Adrenal gland (tissue), 12 donors: ENCODE data around the gene NOL6. TPM values are rescaled to one million over a fixed set of nuclear protein-coding genes. Genes with fewer than 3 reads are reported as not detected.

Source experiments
- DNase-seq, 7 donors: peaks; one replicate each; pipeline ENCODE4 v3.0.0-alpha.2; 2019 to 2020
- H3K27ac ChIP-seq, 5 donors: fragments of 200-600 bp; sonication (generic) in 4 of 5; 1 replicate in 3 of 5; 2 replicates in 2 of 5; pipeline versions ENCODE4 v1.5.1 to v1.8.0; 2016 to 2020; ENCODE audit warnings: mild to moderate bottlenecking in 1 of 5
- H3K27me3 ChIP-seq: fragments of 200-600 bp; 2 replicates; pipeline ENCODE4 v1.8.0; 2021
- H3K36me3 ChIP-seq, 2 donors: fragments of 200-600 bp; replicated peaks in 1 of 2; 1 replicate in 1 of 2; 2 replicates in 1 of 2; pipeline versions ENCODE4 v1.5.1 to v1.8.0; 2018 to 2022
- H3K4me1 ChIP-seq, 2 donors: fragments of 200-600 bp; replicated peaks in 1 of 2; 1 replicate in 1 of 2; 2 replicates in 1 of 2; pipeline versions ENCODE4 v1.5.1 to v1.8.0; 2018 to 2021
- H3K4me3 ChIP-seq, 4 donors: fragments of 200-600 bp; sonication (generic) in 3 of 4; one replicate each; pipeline ENCODE4 v1.5.1; 2016 to 2018
- H3K9me3 ChIP-seq, 3 donors: fragments of 200-600 bp; sonication (generic) in 1 of 3; replicated peaks in 1 of 3; 1 replicate in 2 of 3; 2 replicates in 1 of 3; pipeline versions ENCODE4 v1.5.1 to v1.8.0; 2016 to 2021
- CTCF ChIP-seq, 6 experiments: fragments of 450-650 bp in 4 of 6; fragments of 200-600 bp in 2 of 6; sonication (generic) in 1 of 6; IDR thresholded peaks; 1 replicate in 5 of 6; 2 replicates in 1 of 6; pipeline versions ENCODE4 v1.5.1 to v1.8.0; 2016 to 2021; ENCODE audit warnings: antibody characterized with exemption in 6 of 6, mild to moderate bottlenecking in 2 of 6, moderate library complexity in 1 of 6
- POLR2A ChIP-seq, 2 donors: fragments of 450-650 bp; IDR thresholded peaks; one replicate each; pipeline ENCODE4 v1.6.1; 2017; ENCODE audit warnings: antibody characterized with exemption in 2 of 2, mild to moderate bottlenecking in 2 of 2, moderate library complexity in 1 of 2
- WGBS, 4 donors: extraction: QIAGEN DNeasy Blood & Tissue Kit in 2 of 4; methylation state at CpG; one replicate each; pipeline versions ENCODE4 v1.1.5 to v1.1.7; 2013 to 2017; 5-methylcytosine and 5-hydroxymethylcytosine counted together
- intact Hi-C, 2 donors: fragments of 100-400 bp; cut with DNase I; formaldehyde crosslinking; loops; one replicate each; pipeline versions ENCODE4 v1.14.1 to v1.15.0; 2022 to 2023
- polyA plus RNA-seq, 3 donors: library from polyadenylated mRNA; stranded (reverse); fragments of 200-250 nt in 2 of 3; fragments of 350-450 nt in 1 of 3; fragmentation: Illumina TruSeq in 1 of 3; extraction: RNeasy Lipid Tissue Mini Kit (QIAGEN cat#74804) in 1 of 3; gene quantifications; one replicate each; pipeline ENCODE4 v1.2.3, GENCODE V29; 2013 to 2014
- total RNA-seq, 9 donors: library from RNA; depleted of rRNA in 4 of 9; stranded (reverse); fragments of >200 nt in 4 of 9; fragments of 120-200 nt in 1 of 9; fragmentation: NEBNext Ultra II Directional in 1 of 9; extraction: Animal tissue kit (Norgen Biotek cat#: 25700) in 1 of 9; gene quantifications; one replicate each; pipeline versions ENCODE4 v1.1.0 to v1.2.4, GENCODE V29; 2013 to 2023
- donor health status: healthy with polysubstance abuse.
- donor health status: Bipolar disorder and iron deficiency.
- donor health status: DM: yes; HTN: yes; CAD: no.
- donor health status: DM: no; HTN: no; CAD: no.
- donor health status: DM: no; HTN: no; CAD: no.
- donor health status: DM: yes; HTN: yes; CAD: no.

NOL6 gene
- total and polyA plus RNA-seq, 12 donors: 17.0 to 45.7 (median 28.9) TPM

DNA sequence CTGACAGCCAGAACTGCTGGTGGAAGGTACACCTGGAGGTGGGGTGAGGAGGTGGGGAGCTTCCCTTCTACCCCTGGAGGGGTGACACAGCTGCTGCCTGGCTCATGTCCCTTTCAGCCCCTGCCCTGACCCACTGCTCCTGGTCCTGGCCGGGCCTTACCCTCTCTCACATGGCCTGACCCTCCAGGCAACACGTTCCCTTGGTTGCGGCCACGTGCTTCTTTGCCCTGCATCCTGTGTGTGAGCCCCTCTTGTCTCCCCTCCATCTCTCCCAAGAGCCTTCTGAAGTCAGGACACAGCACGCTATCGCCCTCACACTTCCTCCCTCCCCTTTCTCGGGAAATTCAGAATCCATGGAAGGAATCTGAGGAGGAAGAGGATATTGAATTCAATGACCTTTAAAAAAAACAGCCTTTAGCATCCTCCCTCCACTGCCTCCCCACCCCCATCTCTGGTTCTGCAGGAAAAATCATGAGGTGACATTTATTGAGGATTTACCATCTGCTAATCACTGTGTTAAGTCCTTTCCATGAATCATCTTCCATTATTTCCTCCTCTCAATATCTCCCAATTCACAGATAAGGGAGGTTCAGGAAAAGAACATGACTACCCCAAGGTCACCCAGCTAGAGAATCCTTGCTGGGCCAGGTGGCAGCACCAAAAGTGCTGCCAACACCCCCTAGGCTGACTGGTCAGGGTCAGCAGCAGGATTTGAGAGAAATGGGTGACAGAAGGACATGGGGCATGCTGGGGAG is 34.6 kb downstream of the NOL6 start:
- Histone ChIP-seq H3K4me1 (no peaks in the 10 kb centered on the region), H3K9me3 (no peaks in the 10 kb centered on the region), H3K4me3 (no peak overlapping the region), H3K36me3 (no peaks in the 10 kb centered on the region), H3K27ac (no peak overlapping the region), H3K27me3 (no peaks in the 10 kb centered on the region)
- peak in 1 of 7 donors; percentile 14 for DNase-seq
- no peak for TF ChIP-seq CTCF (IDR thresholded peaks at IDR 0.05)
- no peak for TF ChIP-seq POLR2A (IDR thresholded peaks at IDR 0.05)
- intact Hi-C loops: no loop called here
- WGBS, 4 donors: 64 to 73% (median 67%) methylated on average over 7 of the region's 7 CpGs

DNA sequence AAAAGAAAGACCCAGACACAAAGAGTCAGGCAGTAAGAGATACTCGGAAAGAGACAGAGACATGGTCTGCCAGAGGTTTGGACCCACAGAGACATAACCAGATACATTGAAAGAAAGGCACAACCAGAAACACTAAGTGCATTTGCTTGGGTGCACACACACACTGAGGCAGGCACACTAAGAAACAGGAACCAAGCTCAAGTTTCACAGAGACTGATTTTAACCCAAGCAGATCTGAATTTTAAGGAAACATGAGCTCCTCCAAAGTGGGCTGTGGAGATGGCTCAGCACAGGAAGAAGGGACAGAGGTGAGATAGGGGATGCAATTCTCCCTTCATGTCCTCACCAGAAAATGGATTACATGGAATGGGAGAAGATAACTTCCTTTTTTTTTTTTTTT is 35.8 kb downstream of the NOL6 start:
- Histone ChIP-seq H3K4me1 (no peaks in the 10 kb centered on the region), H3K36me3 (no peaks in the 10 kb centered on the region), H3K4me3 (no peak overlapping the region), H3K27ac (no peak overlapping the region), H3K9me3 (no peaks in the 10 kb centered on the region), H3K27me3 (no peaks in the 10 kb centered on the region)
- TF ChIP-seq POLR2A (IDR thresholded peaks at IDR 0.05): no peak
- TF ChIP-seq CTCF (IDR thresholded peaks at IDR 0.05): no peak
- DNase-seq: no peak
- intact Hi-C loops: no loop called here
- WGBS, 4 donors: 72 to 90% (median 85%) methylated on average over 1 of the region's 1 CpG

- TF ChIP-seq CTCF (IDR thresholded peaks at IDR 0.05): no peak
- no peak for TF ChIP-seq POLR2A (IDR thresholded peaks at IDR 0.05)
- Histone ChIP-seq H3K27ac (no peak overlapping the region), H3K9me3 (no peaks in the 10 kb centered on the region), H3K36me3 (no peaks in the 10 kb centered on the region), H3K27me3 (no peaks in the 10 kb centered on the region), H3K4me1 (no peaks in the 10 kb centered on the region), H3K4me3 (no peak overlapping the region)
- no peak for DNase-seq
- intact Hi-C loops: no loop called here
- WGBS, 4 donors: 33 to 74% (median 50%) methylated on average over 2 of the region's 2 CpGs
Observed at GRCh38 chr9:33437205-33437604, 36.5 kb downstream of the NOL6 start.

- H3K36me3 ChIP-seq: no peaks in the 10 kb centered on the region
- H3K4me1 ChIP-seq: no peaks in the 10 kb centered on the region
- intact Hi-C loops: no loop called here
- 52 to 73% (median 67%) methylated on average over 7 to 8 of the region's 8 CpGs for WGBS, 4 donors
- DNase-seq: no peak
- H3K9me3 ChIP-seq: no peaks in the 10 kb centered on the region
- H3K27me3 ChIP-seq: no peaks in the 10 kb centered on the region
- H3K27ac ChIP-seq: no peak overlapping the region
- no peak overlapping the region for H3K4me3 ChIP-seq
- TF ChIP-seq POLR2A (IDR thresholded peaks at IDR 0.05): no peak
- no peak for TF ChIP-seq CTCF (IDR thresholded peaks at IDR 0.05)
Observed at GRCh38 chr9:33436445-33436844, 37.3 kb downstream of the NOL6 start.
